ENCODE measurements around the gene LRRC8B. TPM values are rescaled to one million over a fixed set of nuclear protein-coding genes. Genes with fewer than 3 reads are reported as not detected.

The LRRC8B gene
- total RNA-seq, 1 experiment from 2014 or later, result 15.0 TPM

DNA sequence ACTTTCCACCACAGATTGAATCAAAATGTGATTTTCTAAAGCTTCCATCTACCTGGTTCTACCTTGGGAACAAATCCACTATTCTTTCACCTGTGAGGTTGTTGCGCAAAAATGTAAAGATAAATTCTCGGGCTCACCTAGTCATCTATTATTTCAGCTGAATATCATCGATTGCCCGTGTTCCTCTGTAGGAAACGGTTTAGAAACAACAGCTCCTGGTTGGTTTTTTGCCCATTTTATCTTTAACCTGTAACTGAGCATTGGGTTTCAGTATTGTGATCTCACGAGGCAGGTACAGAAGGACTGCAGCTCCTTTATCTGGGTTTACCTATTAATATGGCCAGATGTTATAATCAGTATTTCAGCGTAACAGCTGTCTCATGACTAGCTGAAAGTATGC is 55.4 kb downstream of the LRRC8B start:
- no peak overlapping the region for H3K4me2 ChIP-seq
- H3F3A ChIP-seq (ENCODE audit: insufficient read depth, low read depth), result no peaks in the 10 kb centered on the region; the same call in 1 of the 2 replicates
- DNase-seq, result no peak
- H2AFZ ChIP-seq, result no peak overlapping the region
- no TSS peak for BruUV-seq (replicated peaks)
- peaks cover 34% of the 10 kb centered on the region for H3K36me3 ChIP-seq (ENCODE audit: low read depth)
- POLR2A ChIA-PET (ENCODE audit: unreplicated experiment), result no interaction called here
- no peak overlapping the region for H3K4me3 ChIP-seq
- no peak for TF ChIP-seq EZH2 (IDR thresholded peaks at IDR 0.05; ENCODE audit: low read depth)
- TF ChIP-seq, protein P1, sequence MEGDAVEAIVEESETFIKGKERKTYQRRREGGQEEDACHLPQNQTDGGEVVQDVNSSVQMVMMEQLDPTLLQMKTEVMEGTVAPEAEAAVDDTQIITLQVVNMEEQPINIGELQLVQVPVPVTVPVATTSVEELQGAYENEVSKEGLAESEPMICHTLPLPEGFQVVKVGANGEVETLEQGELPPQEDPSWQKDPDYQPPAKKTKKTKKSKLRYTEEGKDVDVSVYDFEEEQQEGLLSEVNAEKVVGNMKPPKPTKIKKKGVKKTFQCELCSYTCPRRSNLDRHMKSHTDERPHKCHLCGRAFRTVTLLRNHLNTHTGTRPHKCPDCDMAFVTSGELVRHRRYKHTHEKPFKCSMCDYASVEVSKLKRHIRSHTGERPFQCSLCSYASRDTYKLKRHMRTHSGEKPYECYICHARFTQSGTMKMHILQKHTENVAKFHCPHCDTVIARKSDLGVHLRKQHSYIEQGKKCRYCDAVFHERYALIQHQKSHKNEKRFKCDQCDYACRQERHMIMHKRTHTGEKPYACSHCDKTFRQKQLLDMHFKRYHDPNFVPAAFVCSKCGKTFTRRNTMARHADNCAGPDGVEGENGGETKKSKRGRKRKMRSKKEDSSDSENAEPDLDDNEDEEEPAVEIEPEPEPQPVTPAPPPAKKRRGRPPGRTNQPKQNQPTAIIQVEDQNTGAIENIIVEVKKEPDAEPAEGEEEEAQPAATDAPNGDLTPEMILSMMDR (conservative IDR thresholded peaks at IDR 0.05), result no peak
- no peak overlapping the region for H3K27ac ChIP-seq
- CTCF ChIA-PET, result no interaction called here
- H3K79me2 ChIP-seq (ENCODE audit: low read depth), result no peaks in the 10 kb centered on the region
- H3K9me2 ChIP-seq (ENCODE audit: insufficient read depth), result no peaks in the 10 kb centered on the region
- intact Hi-C loops (cut with micrococcal nuclease; ENCODE audit: unreplicated experiment), result no loop called here
- no peaks in the 10 kb centered on the region for H3K4me1 ChIP-seq (replicated peaks; ENCODE audit: insufficient read depth)
- H3K27me3 ChIP-seq (ENCODE audit: insufficient read depth, low read depth), result no peaks in the 10 kb centered on the region
- no peaks in the 10 kb centered on the region for H4K20me1 ChIP-seq (ENCODE audit: insufficient read depth)
- H3K9me3 ChIP-seq (ENCODE audit: insufficient read depth, low read depth), result no peaks in the 10 kb centered on the region

- ChIA-PET POLR2A (ENCODE audit: unreplicated experiment) (interaction anchor here (0.5 to 0.6 kb wide), 3 partner anchors 36 to 487 kb away, joined by 3 to 6 read pairs (median 4); no protein-coding TSS in a partner anchor), CTCF (no interaction called here)
- Histone ChIP-seq H3K79me2 (ENCODE audit: low read depth) (no peaks in the 10 kb centered on the region), H3K9me2 (ENCODE audit: insufficient read depth) (no peaks in the 10 kb centered on the region), H3F3A (ENCODE audit: insufficient read depth, low read depth) (no peaks in the 10 kb centered on the region; the same call in 1 of the 2 replicates), H4K20me1 (ENCODE audit: insufficient read depth) (no peaks in the 10 kb centered on the region), H3K27me3 (ENCODE audit: insufficient read depth, low read depth) (no peaks in the 10 kb centered on the region), H2AFZ (no peak overlapping the region), H3K4me2 (no peak overlapping the region), H3K4me3 (no peak overlapping the region), H3K9me3 (ENCODE audit: insufficient read depth, low read depth) (no peaks in the 10 kb centered on the region), H3K27ac (no peak overlapping the region), H3K36me3 (ENCODE audit: low read depth) (peaks cover 34% of the 10 kb centered on the region), H3K4me1 (replicated peaks; ENCODE audit: insufficient read depth) (no peaks in the 10 kb centered on the region)
- TF ChIP-seq, protein P1 (conservative IDR thresholded peaks at IDR 0.05), result no peak
- TF ChIP-seq EZH2 (IDR thresholded peaks at IDR 0.05; ENCODE audit: low read depth), result no peak
- intact Hi-C loops (cut with micrococcal nuclease; ENCODE audit: unreplicated experiment), result no loop called here
- no peak for DNase-seq
- BruUV-seq (replicated peaks), result no TSS peak
Measured at GRCh38 chr1:89581859-89582258, 57.2 kb downstream of the LRRC8B start.

DNA sequence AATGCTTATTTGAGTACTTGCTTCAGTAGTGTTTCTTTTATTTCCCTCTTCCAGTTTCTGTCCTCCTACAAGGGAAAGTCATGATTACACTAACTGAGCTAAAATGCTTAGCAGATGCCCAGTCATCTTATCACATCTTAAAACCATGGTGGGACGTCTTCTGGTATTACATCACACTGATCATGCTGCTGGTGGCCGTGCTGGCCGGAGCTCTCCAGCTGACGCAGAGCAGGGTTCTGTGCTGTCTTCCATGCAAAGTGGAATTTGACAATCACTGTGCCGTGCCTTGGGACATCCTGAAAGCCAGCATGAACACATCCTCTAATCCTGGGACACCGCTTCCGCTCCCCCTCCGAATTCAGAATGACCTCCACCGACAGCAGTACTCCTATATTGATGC is 57.9 kb downstream of the LRRC8B start:
- ChIA-PET CTCF (no interaction called here), POLR2A (ENCODE audit: unreplicated experiment) (no interaction called here)
- Histone ChIP-seq H3K36me3 (ENCODE audit: low read depth) (peaks cover 34% of the 10 kb centered on the region), H3K79me2 (ENCODE audit: low read depth) (no peaks in the 10 kb centered on the region), H3K27ac (no peak overlapping the region), H3K4me1 (replicated peaks; ENCODE audit: insufficient read depth) (no peaks in the 10 kb centered on the region), H3K4me2 (no peak overlapping the region), H3K9me3 (ENCODE audit: insufficient read depth, low read depth) (no peaks in the 10 kb centered on the region), H3K27me3 (ENCODE audit: insufficient read depth, low read depth) (no peaks in the 10 kb centered on the region), H2AFZ (no peak overlapping the region), H3K4me3 (no peak overlapping the region), H3F3A (ENCODE audit: insufficient read depth, low read depth) (no peaks in the 10 kb centered on the region), H4K20me1 (ENCODE audit: insufficient read depth) (no peaks in the 10 kb centered on the region), H3K9me2 (ENCODE audit: insufficient read depth) (no peaks in the 10 kb centered on the region)
- TF ChIP-seq, protein P1 (conservative IDR thresholded peaks at IDR 0.05), result no peak
- TF ChIP-seq EZH2 (IDR thresholded peaks at IDR 0.05; ENCODE audit: low read depth), result no peak
- no peak for DNase-seq
- no TSS peak for BruUV-seq (replicated peaks)
- intact Hi-C loops (cut with micrococcal nuclease; ENCODE audit: unreplicated experiment), result no loop called here
